Lower leg skin (tissue), 4 donors: ENCODE data around the gene HSDL2. TPM values are rescaled to one million over a fixed set of nuclear protein-coding genes. Genes with fewer than 3 reads are reported as not detected.
"Not testable (repeated sequence)": the region's sequence is repeated elsewhere in the genome, so short reads cannot be mapped to it uniquely, and the experiment has no call there.

Experiments used
- DNase-seq, 2 donors: peaks; one replicate each; pipeline ENCODE4 v3.0.0-alpha.2; 2019; ENCODE audit warnings: low spot score in 2 of 2
- H3K4me3 ChIP-seq: fragments of 200-600 bp; sonication (generic); 2 replicates; pipeline ENCODE4 v1.5.1; 2017; ENCODE audit warnings: mild to moderate bottlenecking, low read depth; ENCODE audit not compliant: poor library complexity, severe bottlenecking
- CTCF ChIP-seq, 3 donors: fragments of 450-650 bp; IDR thresholded peaks; one replicate each; pipeline ENCODE4 v1.5.1; 2016; ENCODE audit warnings: antibody characterized with exemption in 3 of 3, mild to moderate bottlenecking in 3 of 3, moderate library complexity in 2 of 3
- POLR2A ChIP-seq, 2 donors: fragments of 450-650 bp; IDR thresholded peaks; one replicate each; pipeline ENCODE4 v1.6.1; 2016 to 2017; ENCODE audit warnings: antibody characterized with exemption in 2 of 2, mild to moderate bottlenecking in 1 of 2, moderate library complexity in 1 of 2
- WGBS, 2 donors: methylation state at CpG; one replicate each; pipeline ENCODE4 v1.1.5; 2018; 5-methylcytosine and 5-hydroxymethylcytosine counted together
- intact Hi-C: fragments of 100-400 bp; cut with DNase I; formaldehyde crosslinking; loops from one replicate; pipeline ENCODE4 v1.15.0; 2023; ENCODE audit warnings: low total_unique reads
- total RNA-seq, 4 donors: library from RNA; depleted of rRNA; stranded (reverse); fragments of >200 nt; gene quantifications; one replicate each; pipeline ENCODE4 v1.1.0, GENCODE V29; 2016

The HSDL2 gene
- total RNA-seq, 4 donors from 2014 or later = 26.7 to 52.8 (median 50.2) TPM

- no peak for TF ChIP-seq POLR2A (IDR thresholded peaks at IDR 0.05)
- TF ChIP-seq CTCF (IDR thresholded peaks at IDR 0.05) = no peak
- H3K4me3 ChIP-seq = no peak overlapping the region
- no peak for DNase-seq
- intact Hi-C loops = no loop called here
- WGBS, 2 donors = 90 to 94% methylated on average over 7 of the region's 7 CpGs
These were observed 2.2 kb downstream of the HSDL2 start for GRCh38 chr9:112382066-112382465.

- H3K4me3 ChIP-seq = no peak overlapping the region
- DNase-seq = no peak
- intact Hi-C loops = no loop called here
- TF ChIP-seq CTCF (IDR thresholded peaks at IDR 0.05) (no peak), POLR2A (IDR thresholded peaks at IDR 0.05) (no peak)
- 77 to 85% methylated on average over 11 of the region's 11 CpGs for WGBS, 2 donors
These were observed 2.8 kb downstream of the HSDL2 start for GRCh38 chr9:112382501-112383364.

GRCh38 chr9:112384219-112384618, 4.3 kb downstream of the HSDL2 start:
- WGBS, 2 donors = 96 to 97% methylated on average over 1 of the region's 1 CpG
- TF ChIP-seq CTCF (IDR thresholded peaks at IDR 0.05) = no peak
- TF ChIP-seq POLR2A (IDR thresholded peaks at IDR 0.05) = no peak
- intact Hi-C loops = no loop called here
- no peak for DNase-seq
- H3K4me3 ChIP-seq = no peak overlapping the region

- intact Hi-C loops = no loop called here
- no peak for DNase-seq
- 68 to 70% methylated on average over 5 of the region's 5 CpGs for WGBS, 2 donors
- TF ChIP-seq CTCF (IDR thresholded peaks at IDR 0.05) (no peak), POLR2A (IDR thresholded peaks at IDR 0.05) (no peak)
- H3K4me3 ChIP-seq = no peak overlapping the region
These were observed 4.8 kb downstream of the HSDL2 start for GRCh38 chr9:112384690-112385089.

- DNase-seq = no peak
- 94 to 96% methylated on average over 3 of the region's 3 CpGs for WGBS, 2 donors
- no peak overlapping the region for H3K4me3 ChIP-seq
- intact Hi-C loops = no loop called here
- TF ChIP-seq POLR2A (IDR thresholded peaks at IDR 0.05) (no peak), CTCF (IDR thresholded peaks at IDR 0.05) (no peak)
These were observed 7.2 kb downstream of the HSDL2 start for GRCh38 chr9:112387115-112387514.

- H3K4me3 ChIP-seq, intact Hi-C loops, DNase-seq: not testable (repeated sequence)
- WGBS, 2 donors = 98 to 99% methylated on average over 3 of the region's 3 CpGs
These were observed 10.0 kb downstream of the HSDL2 start for GRCh38 chr9:112389897-112390296.

GRCh38 chr9:112391936-112392560, 12.1 kb downstream of the HSDL2 start:
- WGBS, 2 donors = 80 to 91% methylated on average over 4 of the region's 4 CpGs
- H3K4me3 ChIP-seq, intact Hi-C loops, DNase-seq: not testable (repeated sequence)

- intact Hi-C loops, DNase-seq, H3K4me3 ChIP-seq: not testable (repeated sequence)
- WGBS, 2 donors = 86 to 96% methylated on average over 5 of the region's 5 CpGs
These were observed 13.2 kb downstream of the HSDL2 start for GRCh38 chr9:112393146-112393545.
